GM06990 (cell line): ENCODE measurements around the gene KRT7.

ENCODE experiments used
- DNase-seq: peaks from one replicate; pipeline ENCODE4 v3.0.0-alpha.2; 2011; ENCODE audit not compliant: insufficient read length; ENCODE audit errors: extremely low read depth
- H3K27me3 ChIP-seq: replicated peaks from 2 replicates; pipeline ENCODE4 v1.6.0; 2011; ENCODE audit warnings: low read length; ENCODE audit not compliant: control insufficient read depth, insufficient read depth
- H3K36me3 ChIP-seq: 2 replicates; pipeline ENCODE4 v1.5.1; 2011; ENCODE audit warnings: low read length; ENCODE audit not compliant: control insufficient read depth, insufficient read depth
- H3K4me3 ChIP-seq: replicated peaks from 2 replicates; pipeline ENCODE4 v1.5.1; 2011; ENCODE audit warnings: low read depth, mild to moderate bottlenecking, control low read depth, low read length
- TF ChIP-seq, protein P1 (sequence below): IDR thresholded peaks from 2 replicates; pipeline ENCODE4 v1.5.1; 2011; ENCODE audit warnings: low read length, control low read depth, mild to moderate bottlenecking, inconsistent platforms; ENCODE audit not compliant: insufficient read depth, poor library complexity, severe bottlenecking

The KRT7 gene

DNA sequence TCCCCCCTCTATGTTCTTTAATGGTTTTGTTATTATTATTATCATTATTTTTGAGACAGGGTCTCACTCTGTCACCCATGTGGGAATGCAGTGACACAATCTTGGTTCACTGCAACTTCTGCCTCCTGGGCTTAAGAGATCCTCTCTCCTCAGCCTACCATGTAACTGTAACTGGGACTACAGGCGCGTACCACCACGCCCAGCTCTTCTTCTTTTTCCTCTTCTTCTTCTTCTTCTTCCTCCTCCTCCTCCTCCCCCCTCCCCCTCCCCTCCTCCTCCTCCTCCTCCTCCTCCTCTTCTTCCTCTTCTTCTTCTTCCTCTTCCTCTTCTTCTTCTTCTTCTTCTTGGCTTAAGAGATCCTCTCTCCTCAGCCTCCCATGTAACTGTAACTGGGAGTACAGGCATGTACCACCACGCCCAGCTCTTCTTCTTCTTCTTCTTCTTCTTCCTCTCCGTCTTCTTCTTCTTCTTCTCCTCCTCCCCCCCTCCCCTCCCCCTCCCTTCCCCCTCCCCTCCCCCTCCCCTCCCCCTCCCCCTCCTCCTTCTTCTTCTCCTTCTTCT, 5.4 kb upstream of the KRT7 start:
- TF ChIP-seq, protein P1, sequence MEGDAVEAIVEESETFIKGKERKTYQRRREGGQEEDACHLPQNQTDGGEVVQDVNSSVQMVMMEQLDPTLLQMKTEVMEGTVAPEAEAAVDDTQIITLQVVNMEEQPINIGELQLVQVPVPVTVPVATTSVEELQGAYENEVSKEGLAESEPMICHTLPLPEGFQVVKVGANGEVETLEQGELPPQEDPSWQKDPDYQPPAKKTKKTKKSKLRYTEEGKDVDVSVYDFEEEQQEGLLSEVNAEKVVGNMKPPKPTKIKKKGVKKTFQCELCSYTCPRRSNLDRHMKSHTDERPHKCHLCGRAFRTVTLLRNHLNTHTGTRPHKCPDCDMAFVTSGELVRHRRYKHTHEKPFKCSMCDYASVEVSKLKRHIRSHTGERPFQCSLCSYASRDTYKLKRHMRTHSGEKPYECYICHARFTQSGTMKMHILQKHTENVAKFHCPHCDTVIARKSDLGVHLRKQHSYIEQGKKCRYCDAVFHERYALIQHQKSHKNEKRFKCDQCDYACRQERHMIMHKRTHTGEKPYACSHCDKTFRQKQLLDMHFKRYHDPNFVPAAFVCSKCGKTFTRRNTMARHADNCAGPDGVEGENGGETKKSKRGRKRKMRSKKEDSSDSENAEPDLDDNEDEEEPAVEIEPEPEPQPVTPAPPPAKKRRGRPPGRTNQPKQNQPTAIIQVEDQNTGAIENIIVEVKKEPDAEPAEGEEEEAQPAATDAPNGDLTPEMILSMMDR = no peak
- Histone ChIP-seq H3K36me3 (no peaks in the 10 kb centered on the region), H3K27me3 (no peaks in the 10 kb centered on the region; the same call in 1 of the 2 replicates), H3K4me3 (no peak overlapping the region)
- DNase-seq = no peak

DNA sequence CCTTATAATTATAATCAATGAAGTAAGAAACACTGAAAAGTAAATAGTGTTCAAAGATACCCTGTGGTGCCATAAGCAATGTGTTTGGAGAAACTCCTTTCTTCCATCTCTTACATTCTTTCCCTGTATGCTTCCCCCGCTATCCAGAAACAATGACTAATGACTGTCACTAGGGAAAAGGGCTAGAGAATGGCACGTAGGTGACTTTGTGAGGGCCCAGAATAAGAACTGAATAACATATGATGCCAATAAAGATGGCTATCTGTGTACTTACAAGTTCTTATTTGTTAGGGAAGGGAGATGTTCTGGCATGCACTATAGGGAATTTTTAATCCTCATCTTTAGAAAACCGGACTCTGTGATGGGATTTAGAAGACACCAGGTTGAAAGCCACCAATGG, 4.7 kb upstream of the KRT7 start:
- TF ChIP-seq, protein P1 = no peak
- DNase-seq = no peak
- no peaks in the 10 kb centered on the region; the same call in 1 of the 2 replicates for H3K27me3 ChIP-seq
- H3K36me3 ChIP-seq = no peaks in the 10 kb centered on the region
- H3K4me3 ChIP-seq = no peak overlapping the region

DNA sequence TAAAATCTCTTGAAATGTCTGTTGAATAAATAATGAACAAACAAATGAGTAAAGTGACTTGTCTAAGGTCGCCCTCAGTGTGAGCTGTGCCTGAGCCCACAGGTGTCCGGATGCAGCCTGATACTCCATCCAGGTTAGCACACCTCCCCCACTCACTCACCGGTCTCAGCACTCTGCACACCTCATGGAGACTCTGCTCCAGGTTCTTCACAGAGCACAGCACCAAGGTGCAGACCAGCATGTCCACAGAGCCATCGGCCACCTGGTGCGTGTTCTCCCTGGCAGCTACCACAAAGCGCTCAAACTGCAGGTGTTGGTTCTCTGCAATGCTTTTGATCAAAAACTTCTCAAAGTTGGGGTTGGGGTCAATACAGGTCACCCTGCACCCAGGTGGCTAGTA, 4.1 kb upstream of the KRT7 start:
- TF ChIP-seq, protein P1 = no peak
- Histone ChIP-seq H3K4me3 (no peak overlapping the region), H3K36me3 (no peaks in the 10 kb centered on the region), H3K27me3 (no peaks in the 10 kb centered on the region; the same call in 1 of the 2 replicates)
- DNase-seq = no peak

DNA sequence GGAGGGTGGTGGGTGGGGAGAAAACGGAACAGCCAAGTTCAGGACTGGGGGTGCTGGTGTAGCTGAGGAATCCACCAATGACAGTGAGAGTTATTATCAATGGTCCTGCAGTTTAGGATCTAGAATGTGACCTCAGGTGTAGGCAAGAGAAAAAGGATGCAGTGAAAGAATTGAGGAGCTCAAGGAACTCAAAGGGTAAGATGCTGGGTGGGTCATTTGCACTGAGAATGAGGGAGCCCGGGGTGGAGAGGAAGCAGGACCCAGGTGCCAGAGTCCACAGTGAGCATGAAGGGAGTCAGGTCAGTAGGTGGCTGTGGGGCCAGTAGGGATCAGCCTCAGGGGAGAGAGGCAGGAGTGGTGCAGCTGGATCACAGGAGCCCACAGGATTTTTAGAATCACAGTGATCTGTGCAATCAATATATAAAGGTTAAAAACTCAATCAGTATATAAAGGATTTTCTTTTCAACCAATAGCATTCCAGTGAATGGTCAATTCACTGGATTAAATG, 3.2 kb upstream of the KRT7 start:
- Histone ChIP-seq H3K27me3 (no peaks in the 10 kb centered on the region; the same call in 1 of the 2 replicates), H3K4me3 (no peak overlapping the region), H3K36me3 (no peaks in the 10 kb centered on the region)
- no peak for DNase-seq
- TF ChIP-seq, protein P1 = no peak

DNA sequence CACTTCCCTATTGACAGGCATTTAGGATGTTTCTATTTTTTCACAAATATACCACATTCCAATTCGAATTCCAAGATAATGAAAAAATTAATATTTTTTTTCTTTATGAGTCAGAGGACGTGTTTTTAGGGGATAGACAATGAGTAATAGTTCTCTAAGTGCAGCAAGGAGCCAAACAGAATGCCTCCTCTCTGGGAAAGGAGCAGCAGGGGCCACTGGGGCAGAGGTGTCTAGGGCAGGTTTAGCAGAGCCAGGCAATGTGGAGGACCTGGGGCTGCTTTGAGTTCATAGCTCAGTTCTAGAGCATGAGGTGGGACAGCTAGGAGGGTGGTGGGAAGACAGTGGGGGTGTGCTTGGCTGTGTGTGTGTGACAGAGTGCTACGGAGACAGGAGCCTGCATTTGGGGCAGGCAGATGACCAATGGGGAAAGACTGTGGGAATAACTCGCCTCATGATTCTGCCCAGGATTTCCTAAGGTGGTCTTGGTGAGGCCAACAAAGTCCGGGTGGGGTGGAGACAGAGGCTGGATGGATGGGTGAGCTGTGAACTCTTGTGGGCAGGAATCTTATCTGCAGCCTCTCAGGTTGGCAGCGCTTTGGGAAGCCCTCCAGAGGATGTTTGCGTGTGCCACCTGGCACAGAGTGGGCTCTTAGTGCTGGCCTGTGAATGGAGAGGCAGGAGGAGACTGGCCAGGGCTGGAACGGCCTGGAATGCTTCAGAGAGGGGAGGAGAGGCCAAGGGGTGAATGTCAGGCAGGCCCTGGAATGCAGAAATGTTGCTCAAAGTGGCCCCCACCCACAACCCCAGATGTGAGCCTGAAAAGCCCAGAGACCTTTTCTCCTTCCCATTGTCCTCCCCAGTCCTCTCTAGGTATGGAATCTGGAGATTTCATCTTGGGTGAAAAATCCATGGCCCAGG, 2.4 kb upstream of the KRT7 start:
- H3K27me3 ChIP-seq = no peaks in the 10 kb centered on the region; the same call in 1 of the 2 replicates
- no peak for DNase-seq
- TF ChIP-seq, protein P1 = no peak
- H3K36me3 ChIP-seq = no peaks in the 10 kb centered on the region
- no peak overlapping the region for H3K4me3 ChIP-seq
